H1 (cell line): Measurements from ENCODE around the gene KIAA0513. TPM values are rescaled to one million over a fixed set of nuclear protein-coding genes. Genes with fewer than 3 reads are reported as not detected.

Source experiments
- CTCF ChIA-PET: fragments of 300-600 bp; sonication (Branson Sonifier 250); formaldehyde crosslinking; loops from one replicate; lab custom pipeline; 2021; ENCODE audit not compliant: partially characterized antibody; lab: Charles Lee
- POLR2A ChIA-PET: fragments of 300-600 bp; sonication (Branson Sonifier 250); formaldehyde crosslinking; loops from one replicate; lab custom pipeline; 2021; ENCODE audit warnings: inconsistent platforms; ENCODE audit not compliant: partially characterized antibody; lab: Charles Lee
- DNase-seq, 2 experiments: peaks; one replicate each; pipeline versions ENCODE4 v3.0.0 to v3.0.0-alpha.2; 2010 to 2022; ENCODE audit warnings: low spot score in 2 of 2, low read depth in 1 of 2, mixed read lengths in 1 of 2
- FAIRE-seq: peaks from 2 replicates; lab custom pipeline; 2011; peaks lifted over from hg19 to GRCh38; lab: Jason Lieb, UNC
- H2AFZ ChIP-seq: 2 replicates; pipeline ENCODE4 v1.8.1; 2012; ENCODE audit warnings: low read length, inconsistent platforms
- H2AK5ac ChIP-seq: 2 replicates; pipeline ENCODE4 v1.6.1; 2013; ENCODE audit warnings: low read depth, low read length
- H2BK120ac ChIP-seq: replicated peaks from 2 replicates; pipeline ENCODE3; 2013; ENCODE audit warnings: low read depth, low read length, inconsistent platforms
- H2BK12ac ChIP-seq: 2 replicates; pipeline ENCODE4 v1.6.1; 2013; ENCODE audit warnings: low read depth, low read length
- H2BK15ac ChIP-seq: 2 replicates; pipeline ENCODE4 v1.6.1; 2013; ENCODE audit warnings: low read length
- H2BK20ac ChIP-seq: 2 replicates; pipeline ENCODE4 v1.6.1; 2013; ENCODE audit warnings: low read length
- H2BK5ac ChIP-seq: 2 replicates; pipeline ENCODE4 v1.6.1; 2013; ENCODE audit warnings: low read depth, low read length
- H3K14ac ChIP-seq: 2 replicates; pipeline ENCODE4 v1.6.1; 2013; ENCODE audit warnings: inconsistent platforms; ENCODE audit not compliant: insufficient read length
- H3K18ac ChIP-seq: 2 replicates; pipeline ENCODE4 v1.6.1; 2013; ENCODE audit warnings: low read length; ENCODE audit errors: extremely low read depth
- H3K23ac ChIP-seq: 2 replicates; pipeline ENCODE4 v1.6.1; 2013; ENCODE audit warnings: inconsistent platforms; ENCODE audit not compliant: insufficient read length
- H3K23me2 ChIP-seq: 2 replicates; pipeline ENCODE4 v1.6.1; 2013; ENCODE audit warnings: low read depth, low read length
- H3K27ac ChIP-seq: 2 replicates; pipeline ENCODE4 v1.6.1; 2011; ENCODE audit warnings: low read depth, low read length, inconsistent platforms
- H3K27me3 ChIP-seq, 4 experiments: replicated peaks in 1 of 4; 1 replicate in 1 of 4; 2 replicates in 3 of 4; pipeline versions ENCODE4 v1.6.1 to v1.8.1; 2011 to 2013; ENCODE audit warnings: low read length in 3 of 4, mild to moderate bottlenecking in 3 of 4, inconsistent platforms in 2 of 4, mixed read lengths in 2 of 4, moderate library complexity in 1 of 4; ENCODE audit not compliant: control insufficient read depth in 3 of 4, insufficient read depth in 3 of 4; ENCODE audit errors: extremely low read depth in 1 of 4
- H3K36me3 ChIP-seq, 4 experiments: 2 replicates each; pipeline versions ENCODE4 v1.6.1 to v1.8.1; 2011 to 2013; ENCODE audit warnings: mild to moderate bottlenecking in 4 of 4, low read length in 3 of 4, moderate library complexity in 2 of 4, control low read depth in 1 of 4, inconsistent platforms in 1 of 4; ENCODE audit not compliant: insufficient read depth in 4 of 4, control insufficient read depth in 2 of 4
- H3K4ac ChIP-seq: replicated peaks from 2 replicates; pipeline ENCODE3; 2013; ENCODE audit warnings: low read length, low read depth, mixed read lengths, inconsistent platforms; ENCODE audit not compliant: insufficient read length
- H3K4me1 ChIP-seq, 4 experiments: replicated peaks in 1 of 4; 1 replicate in 1 of 4; 2 replicates in 3 of 4; pipeline versions ENCODE4 v1.6.1 to v1.8.1; 2011 to 2013; ENCODE audit warnings: low read length in 3 of 4, inconsistent platforms in 2 of 4, mixed read lengths in 1 of 4; ENCODE audit not compliant: insufficient read depth in 4 of 4, control insufficient read depth in 3 of 4
- H3K4me2 ChIP-seq, 2 experiments: 2 replicates each; pipeline versions ENCODE4 v1.6.1 to v1.8.1; 2011 to 2013; ENCODE audit warnings: low read depth in 2 of 2, low read length in 2 of 2, control low read depth in 1 of 2, inconsistent platforms in 1 of 2, mild to moderate bottlenecking in 1 of 2; ENCODE audit not compliant: insufficient read depth in 1 of 2
- H3K4me3 ChIP-seq, 4 experiments: fragments of 200-600, 300-600 bp in 1 of 4; sonication (generic), shearing (Covaris generic), sonication (Bioruptor Twin) in 1 of 4; 2 replicates each; pipeline versions ENCODE4 v1.5.1 to v1.8.1; 2011 to 2016; ENCODE audit warnings: low read length in 4 of 4, low read depth in 3 of 4, control low read depth in 2 of 4, inconsistent platforms in 2 of 4, mild to moderate bottlenecking in 2 of 4, mixed read lengths in 1 of 4, moderate library complexity in 1 of 4; ENCODE audit not compliant: insufficient read depth in 2 of 4; ENCODE audit errors: extremely low read depth in 1 of 4
- H3K56ac ChIP-seq: replicated peaks from 2 replicates; pipeline ENCODE3; 2013; ENCODE audit warnings: low read depth, mild to moderate bottlenecking, mixed read lengths, low read length, inconsistent platforms; ENCODE audit not compliant: insufficient read length
- H3K79me1 ChIP-seq: 2 replicates; pipeline ENCODE4 v1.6.1; 2013; ENCODE audit warnings: low read depth, low read length, control low read depth
- H3K79me2 ChIP-seq, 2 experiments: 2 replicates each; pipeline versions ENCODE4 v1.6.1 to v1.8.1; 2012 to 2013; ENCODE audit warnings: low read length in 2 of 2, mild to moderate bottlenecking in 2 of 2, inconsistent platforms in 1 of 2; ENCODE audit not compliant: insufficient read depth in 2 of 2, control insufficient read depth in 1 of 2
- H3K9ac ChIP-seq, 4 experiments: replicated peaks in 1 of 4; 1 replicate in 1 of 4; 2 replicates in 3 of 4; pipeline versions ENCODE4 v1.6.1 to v1.8.1; 2011 to 2013; ENCODE audit warnings: low read depth in 3 of 4, low read length in 3 of 4, control low read depth in 2 of 4, mild to moderate bottlenecking in 2 of 4, moderate library complexity in 2 of 4, inconsistent platforms in 1 of 4; ENCODE audit errors: extremely low read depth in 1 of 4
- H3K9me3 ChIP-seq, 2 experiments: 2 replicates each; pipeline versions ENCODE4 v1.6.1 to v1.8.1; 2012 to 2013; ENCODE audit warnings: mild to moderate bottlenecking in 2 of 2, moderate library complexity in 2 of 2, control low read depth in 1 of 2, inconsistent platforms in 1 of 2, low read depth in 1 of 2, low read length in 1 of 2, mixed read lengths in 1 of 2; ENCODE audit not compliant: insufficient read depth in 2 of 2
- H4K20me1 ChIP-seq, 2 experiments: replicated peaks in 1 of 2; 2 replicates each; pipeline versions ENCODE3 to v1.8.1; 2011 to 2013; ENCODE audit warnings: inconsistent platforms in 2 of 2, low read length in 2 of 2, mild to moderate bottlenecking in 1 of 2; ENCODE audit not compliant: insufficient read depth in 2 of 2, control insufficient read depth in 1 of 2
- H4K5ac ChIP-seq: 2 replicates; pipeline ENCODE4 v1.6.1; 2013; ENCODE audit warnings: low read length, low read depth, mixed read lengths, inconsistent platforms; ENCODE audit not compliant: insufficient read length
- H4K8ac ChIP-seq: 2 replicates; pipeline ENCODE4 v1.8.0; 2013; ENCODE audit warnings: mild to moderate bottlenecking, moderate library complexity, low read length, inconsistent platforms; ENCODE audit not compliant: insufficient read depth; ENCODE audit errors: extremely low read depth
- H4K91ac ChIP-seq: replicated peaks from 2 replicates; pipeline ENCODE3; 2013; ENCODE audit warnings: low read length, mixed read lengths, inconsistent platforms; ENCODE audit not compliant: insufficient read length
- CBX5 ChIP-seq: fragments of 300-800, 300-1000 bp; sonication (generic); IDR thresholded peaks from 2 replicates; pipeline ENCODE4 v1.7.1; 2016; ENCODE audit warnings: antibody characterized with exemption, low read length, low read depth
- SRF ChIP-seq: IDR thresholded peaks from 2 replicates; pipeline ENCODE4 v1.6.1; 2011; ENCODE audit warnings: mild to moderate bottlenecking, low read depth, low read length, moderate library complexity
- WGBS, 2 experiments: shearing (Covaris generic) in 1 of 2; methylation state at CpG; one replicate each; pipeline versions ENCODE4 v1.1.6 to v1.1.7; 2013 to 2015; ENCODE audit warnings: low lambda C conversion rate in 2 of 2, mixed read lengths in 2 of 2, inconsistent platforms in 1 of 2, low coverage in 1 of 2, missing lambda C conversion rate in 1 of 2; ENCODE audit not compliant: insufficient replicate concordance in 2 of 2, insufficient coverage in 1 of 2, insufficient read length in 1 of 2; ENCODE audit errors: extremely low coverage in 1 of 2, missing lambda C conversion rate in 1 of 2; 5-methylcytosine and 5-hydroxymethylcytosine counted together
- polyA plus RNA-seq, 7 experiments: library from polyadenylated mRNA; depleted of rRNA in 3 of 7; stranded (reverse) in 5 of 7; unstranded in 2 of 7; fragments of >200 nt in 5 of 7; fragments of 200-250 nt in 2 of 7; gene quantifications; 1 replicate in 5 of 7; 2 replicates in 1 of 7; 4 replicates in 1 of 7; pipeline versions ENCODE4 v1.2.1 to v1.2.3, GENCODE V29; 2011 to 2013; ENCODE audit warnings: missing spikeins in 2 of 7, mixed read lengths in 2 of 7
- total RNA-seq: library from RNA; stranded (reverse); fragmentation: NEBNext Ultra II Directional; extraction: Animal tissue kit (Norgen Biotek cat#: 25700); gene quantifications from 2 replicates; pipeline ENCODE4 v1.2.1, GENCODE V29; 2021

Gene KIAA0513
- total and polyA plus RNA-seq, 2 of the 8 experiments (the other 6 are each of a cell fraction or from before 2014, with no cell fraction given): 2.1 to 6.1 TPM

GRCh38 chr16:85094812-85095211 is 67.2 kb downstream of the KIAA0513 start:
- Histone ChIP-seq H3K9ac (no peak overlapping the region), H3K27me3 (peaks cover 0 to 4% (median 0%) of the 10 kb centered on the region in 4 experiments; a peak in 1 of 7 replicates), H3K14ac (no peak overlapping the region), H2BK20ac (no peak overlapping the region), H3K36me3 (no peaks in the 10 kb centered on the region), H4K5ac (no peak overlapping the region), H3K4me1 (no peaks in the 10 kb centered on the region), H3K79me2 (no peaks in the 10 kb centered on the region), H3K4me3 (no peak overlapping the region), H4K20me1 (no peaks in the 10 kb centered on the region), H2BK12ac (no peak overlapping the region), H2AK5ac (no peak overlapping the region), H3K79me1 (no peaks in the 10 kb centered on the region), H3K18ac (no peak overlapping the region), H4K8ac (no peak overlapping the region; the same call in 1 of the 2 replicates)
- FAIRE-seq (no peak), DNase-seq (no peak)
- POLR2A ChIA-PET: no interaction called here
- 84% methylated on average over 10 of the region's 12 CpGs; no CpG with 5 or more reads in 1 of the 2 experiments for WGBS, 2 experiments
- CTCF ChIA-PET: interaction anchor here (0.7 to 3.0 kb wide), 3 partner anchors 8 to 152 kb away, joined by 3 to 18 read pairs (median 7); no protein-coding TSS in a partner anchor
- TF ChIP-seq CBX5 (no peak), SRF (no peak)
- TF ChIP-seq, all 59 proteins: peak for 0
- H3K56ac ChIP-seq: no peak overlapping the region
- H3K23me2 ChIP-seq: no peaks in the 10 kb centered on the region
- H2BK120ac ChIP-seq: no peak overlapping the region
- H4K91ac ChIP-seq: no peak overlapping the region
- no peak overlapping the region for H3K27ac ChIP-seq
- no peaks in the 10 kb centered on the region for H3K9me3 ChIP-seq
- H2BK5ac ChIP-seq: no peak overlapping the region
- H3K4me2 ChIP-seq: no peak overlapping the region
- H2AFZ ChIP-seq: no peak overlapping the region
- no peak overlapping the region for H3K23ac ChIP-seq
- H2BK15ac ChIP-seq: no peak overlapping the region
- H3K4ac ChIP-seq: no peak overlapping the region
